ENCODE data around the gene HIBCH. TPM values are rescaled to one million over a fixed set of nuclear protein-coding genes. Genes with fewer than 3 reads are reported as not detected.

HIBCH gene
- total RNA-seq, 1 donor, result 14.5 TPM

- no peaks in the 10 kb centered on the region for H3K79me2 ChIP-seq (ENCODE audit: insufficient read depth, low read length)
- no peaks in the 10 kb centered on the region for H3K36me3 ChIP-seq (ENCODE audit: insufficient read depth, low read length)
- peak overlapping the region; percentile 74 for H3K4me3 ChIP-seq (ENCODE audit: insufficient read depth, low read length)
- no peaks in the 10 kb centered on the region for H3K9me3 ChIP-seq (ENCODE audit: low read depth, low read length)
- DNase-seq (ENCODE audit: insufficient read length, low spot score, missing footprints), result peak; percentile 14
- no peaks in the 10 kb centered on the region for H4K20me1 ChIP-seq (ENCODE audit: insufficient read depth, low read length)
- peak overlapping the region; percentile 47 for H2AFZ ChIP-seq (ENCODE audit: low read length)
- peaks cover 13% of the 10 kb centered on the region for H3K4me1 ChIP-seq (ENCODE audit: insufficient read depth, low read length)
- no peak for TF ChIP-seq CTCF (IDR thresholded peaks at IDR 0.05; ENCODE audit: extremely low read depth, low read depth, low read length)
- no peak overlapping the region for H3K27ac ChIP-seq (ENCODE audit: low read depth, low read length)
- H3K27me3 ChIP-seq (ENCODE audit: insufficient read depth, low read length), result no peaks in the 10 kb centered on the region
- H3K4me2 ChIP-seq (ENCODE audit: insufficient read depth, low read length), result peak overlapping the region; percentile 88
Measured at GRCh38 chr2:190181123-190181669, 138.4 kb downstream of the HIBCH start.

GRCh38 chr2:190180313-190181122 lies 139.1 kb downstream of the HIBCH start:
- peak overlapping the region; percentile 74 for H3K4me3 ChIP-seq (ENCODE audit: insufficient read depth, low read length)
- no peaks in the 10 kb centered on the region for H3K9me3 ChIP-seq (ENCODE audit: low read depth, low read length)
- DNase-seq (ENCODE audit: insufficient read length, low spot score, missing footprints), result peak; percentile 89
- H3K4me2 ChIP-seq (ENCODE audit: insufficient read depth, low read length), result peak overlapping the region; percentile 88
- no peak for TF ChIP-seq CTCF (IDR thresholded peaks at IDR 0.05; ENCODE audit: extremely low read depth, low read depth, low read length)
- H3K79me2 ChIP-seq (ENCODE audit: insufficient read depth, low read length), result no peaks in the 10 kb centered on the region
- no peak overlapping the region for H3K27ac ChIP-seq (ENCODE audit: low read depth, low read length)
- no peaks in the 10 kb centered on the region for H4K20me1 ChIP-seq (ENCODE audit: insufficient read depth, low read length)
- no peaks in the 10 kb centered on the region for H3K27me3 ChIP-seq (ENCODE audit: insufficient read depth, low read length)
- H3K4me1 ChIP-seq (ENCODE audit: insufficient read depth, low read length), result peaks cover 9% of the 10 kb centered on the region
- H3K36me3 ChIP-seq (ENCODE audit: insufficient read depth, low read length), result no peaks in the 10 kb centered on the region
- H2AFZ ChIP-seq (ENCODE audit: low read length), result peak overlapping the region; percentile 87

- no peak overlapping the region for H3K27ac ChIP-seq (ENCODE audit: low read depth, low read length)
- peak overlapping the region; percentile 74 for H3K4me3 ChIP-seq (ENCODE audit: insufficient read depth, low read length)
- H4K20me1 ChIP-seq (ENCODE audit: insufficient read depth, low read length), result no peaks in the 10 kb centered on the region
- peak overlapping the region; percentile 87 for H2AFZ ChIP-seq (ENCODE audit: low read length)
- H3K79me2 ChIP-seq (ENCODE audit: insufficient read depth, low read length), result no peaks in the 10 kb centered on the region
- DNase-seq (ENCODE audit: insufficient read length, low spot score, missing footprints), result peak; percentile 77
- H3K4me1 ChIP-seq (ENCODE audit: insufficient read depth, low read length), result peaks cover 9% of the 10 kb centered on the region
- H3K4me2 ChIP-seq (ENCODE audit: insufficient read depth, low read length), result peak overlapping the region; percentile 88
- peak; percentile 33 for TF ChIP-seq CTCF (IDR thresholded peaks at IDR 0.05; ENCODE audit: extremely low read depth, low read depth, low read length)
- H3K36me3 ChIP-seq (ENCODE audit: insufficient read depth, low read length), result no peaks in the 10 kb centered on the region
- H3K27me3 ChIP-seq (ENCODE audit: insufficient read depth, low read length), result no peaks in the 10 kb centered on the region
- H3K9me3 ChIP-seq (ENCODE audit: low read depth, low read length), result no peaks in the 10 kb centered on the region
Measured at GRCh38 chr2:190179754-190180312, 139.8 kb downstream of the HIBCH start.

Data from osteoblast (primary cell).